Cardiac fibroblast (primary cell): ENCODE data around the gene HRG.
"Not testable (repeated sequence)": the region's sequence is repeated elsewhere in the genome, so short reads cannot be mapped to it uniquely, and the experiment has no call there.

Experiments used
- DNase-seq, 2 donors: peaks; one replicate each; pipeline versions ENCODE4 v3.0.0 to v3.0.0-alpha.2; 2010; ENCODE audit warnings: low read depth in 2 of 2
- H3K4me3 ChIP-seq, 2 donors: replicated peaks in 1 of 2; 1 replicate in 1 of 2; 2 replicates in 1 of 2; pipeline ENCODE4 v1.5.1; 2011; ENCODE audit warnings: low read depth in 2 of 2, low read length in 2 of 2, mild to moderate bottlenecking in 2 of 2, moderate library complexity in 1 of 2
- CTCF ChIP-seq: IDR thresholded peaks from one replicate; pipeline ENCODE4 v1.5.1; 2011; ENCODE audit warnings: low read depth, mild to moderate bottlenecking, low read length, inconsistent platforms

Gene HRG

DNA sequence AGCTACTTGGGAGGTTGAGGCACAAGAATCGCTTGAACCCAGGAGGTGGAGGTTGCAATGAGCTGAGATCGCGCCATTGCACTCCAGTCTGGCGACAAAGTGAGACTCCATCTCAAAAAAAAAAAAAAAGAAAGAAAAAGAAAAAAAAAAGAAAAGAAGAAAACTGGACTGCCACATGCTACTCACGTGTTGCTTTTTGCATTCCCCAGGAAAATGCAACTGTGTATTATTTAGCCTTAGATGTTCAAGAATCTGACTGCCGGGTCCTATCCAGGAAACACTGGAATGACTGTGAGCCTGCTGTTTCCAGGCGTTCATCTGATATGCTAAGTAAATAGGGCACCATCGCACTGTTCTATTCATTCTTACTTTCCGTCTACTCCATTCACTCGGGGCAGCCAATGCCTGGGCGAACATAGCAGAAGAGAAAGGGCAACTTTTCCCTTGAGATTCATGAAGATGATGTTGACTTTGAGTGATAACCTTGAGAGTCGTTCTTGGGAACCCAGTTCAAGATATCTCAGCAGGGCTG lies 21.4 kb downstream of the HRG start:
- no peak overlapping the region for H3K4me3 ChIP-seq

GRCh38 chr3:186690304-186690703 lies 24.5 kb downstream of the HRG start:
- not testable (repeated sequence) for H3K4me3 ChIP-seq

More for the DNA sequence above, 21.4 kb downstream of the HRG start:
- no peak for DNase-seq
- no peak for TF ChIP-seq CTCF

GRCh38 chr3:186691676-186692075 lies 25.9 kb downstream of the HRG start:
- H3K4me3 ChIP-seq: no peak overlapping the region
- no peak for DNase-seq
- no peak for TF ChIP-seq CTCF

More at GRCh38 chr3:186690304-186690703, 24.5 kb downstream of the HRG start:
- DNase-seq: not testable (repeated sequence)

GRCh38 chr3:186693843-186694242 lies 28.0 kb downstream of the HRG start:
- H3K4me3 ChIP-seq: no peak overlapping the region
- no peak for TF ChIP-seq CTCF
- no peak for DNase-seq

DNA sequence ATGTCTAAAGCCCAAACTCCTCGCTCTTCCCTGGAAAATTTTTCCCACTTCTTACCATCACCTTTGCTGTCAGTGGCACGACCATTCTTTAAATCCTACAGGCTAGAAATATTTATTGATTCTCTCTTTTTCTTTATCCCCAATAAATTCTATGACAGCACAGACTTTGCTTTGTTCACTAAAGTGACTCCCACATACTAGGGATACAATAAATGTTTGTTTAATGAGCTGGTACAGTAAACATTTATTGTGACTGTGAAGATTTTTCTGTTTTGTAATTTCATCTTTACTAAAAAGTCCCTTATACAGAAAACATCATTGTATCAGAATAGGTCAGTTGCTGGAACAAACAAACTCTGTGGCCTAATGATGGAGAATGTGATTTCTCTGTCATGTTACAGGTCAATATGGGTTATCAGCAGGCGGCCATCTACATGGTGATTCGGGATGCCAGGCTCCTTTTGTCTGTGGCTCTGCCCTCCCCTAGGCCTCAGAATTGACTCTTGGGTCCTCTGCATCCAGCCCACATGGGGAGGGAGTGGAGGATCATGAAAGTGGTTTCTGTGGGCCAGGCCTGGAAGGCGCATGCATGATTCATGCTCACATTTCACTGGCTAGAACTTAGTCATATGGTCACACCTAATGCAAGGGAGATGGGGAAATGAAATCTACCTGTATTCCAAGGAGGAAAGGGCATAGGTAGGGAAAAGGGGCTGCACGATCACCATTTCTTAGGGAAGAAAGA lies 28.6 kb downstream of the HRG start:
- TF ChIP-seq CTCF: no peak
- DNase-seq: no peak
- H3K4me3 ChIP-seq: no peak overlapping the region

DNA sequence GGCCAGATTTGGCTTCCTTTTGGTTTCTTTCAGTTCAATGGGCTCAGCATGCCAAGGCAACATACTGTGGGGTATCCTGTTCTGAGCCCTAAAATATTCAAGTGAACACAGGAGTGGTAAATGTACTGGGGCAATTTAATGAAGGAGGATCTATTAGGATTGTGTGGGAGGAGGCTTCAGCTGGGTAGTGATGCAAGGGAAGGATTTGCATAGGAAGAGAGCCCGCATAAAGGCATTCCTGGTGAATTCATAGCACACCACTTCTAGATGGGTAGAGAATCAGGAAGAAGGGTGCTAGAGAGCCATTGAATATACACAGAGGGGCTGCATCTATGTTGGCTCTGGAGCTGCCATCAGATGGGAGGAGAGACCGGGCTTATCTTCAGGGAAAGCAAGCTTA lies 30.7 kb downstream of the HRG start:
- TF ChIP-seq CTCF: no peak
- no peak for DNase-seq
- no peak overlapping the region for H3K4me3 ChIP-seq

- TF ChIP-seq CTCF: no peak
- no peak overlapping the region for H3K4me3 ChIP-seq
- no peak for DNase-seq
These were observed 31.7 kb downstream of the HRG start for GRCh38 chr3:186697510-186697909.
